HL-60 (cell line): ENCODE results near the gene LINGO3.
A peak's percentile ranks its signal among the peaks of the same experiment; 100 is the strongest.

ENCODE experiments used
- DNase-seq, 2 experiments: peaks; one replicate each; pipeline ENCODE4 v3.0.0-alpha.2; 2010 to 2020; ENCODE audit warnings: low read depth in 1 of 2, low spot score in 1 of 2
- H3K27ac ChIP-seq: fragments of 250-450 bp; sonication (Bioruptor Pico); replicated peaks from 2 replicates; pipeline ENCODE4 v1.5.1; 2020; ENCODE audit warnings: mild to moderate bottlenecking, moderate library complexity
- H3K27me3 ChIP-seq: fragments of 250-450 bp; sonication (Bioruptor Pico); 2 replicates; pipeline ENCODE4 v1.5.1; 2021; ENCODE audit warnings: mild to moderate bottlenecking, moderate library complexity; ENCODE audit not compliant: insufficient read depth, poor library complexity, severe bottlenecking
- H3K4me3 ChIP-seq: replicated peaks from 2 replicates; pipeline ENCODE4 v1.5.1; 2011; ENCODE audit warnings: mild to moderate bottlenecking, control low read depth, low read length; ENCODE audit not compliant: insufficient read depth
- GABPA ChIP-seq: IDR thresholded peaks from 2 replicates; pipeline ENCODE4 v1.6.1; 2012; ENCODE audit warnings: low read depth
- POLR2AphosphoS5 ChIP-seq: IDR thresholded peaks from 2 replicates; pipeline ENCODE4 v1.6.1; 2012; ENCODE audit warnings: low read depth
- SPI1 ChIP-seq: IDR thresholded peaks from 2 replicates; pipeline ENCODE4 v1.6.1; 2012; ENCODE audit warnings: low read depth, mild to moderate bottlenecking, borderline replicate concordance
- TF ChIP-seq, protein P1 (sequence below): IDR thresholded peaks from one replicate; pipeline ENCODE4 v1.5.1; 2011; ENCODE audit warnings: low read length, control low read depth, inconsistent platforms; ENCODE audit not compliant: insufficient read depth
- TF ChIP-seq, protein P2 (sequence below): IDR thresholded peaks from 2 replicates; pipeline ENCODE4 v1.6.1; 2012; ENCODE audit warnings: low read depth; ENCODE audit not compliant: insufficient replicate concordance

Gene LINGO3

DNA sequence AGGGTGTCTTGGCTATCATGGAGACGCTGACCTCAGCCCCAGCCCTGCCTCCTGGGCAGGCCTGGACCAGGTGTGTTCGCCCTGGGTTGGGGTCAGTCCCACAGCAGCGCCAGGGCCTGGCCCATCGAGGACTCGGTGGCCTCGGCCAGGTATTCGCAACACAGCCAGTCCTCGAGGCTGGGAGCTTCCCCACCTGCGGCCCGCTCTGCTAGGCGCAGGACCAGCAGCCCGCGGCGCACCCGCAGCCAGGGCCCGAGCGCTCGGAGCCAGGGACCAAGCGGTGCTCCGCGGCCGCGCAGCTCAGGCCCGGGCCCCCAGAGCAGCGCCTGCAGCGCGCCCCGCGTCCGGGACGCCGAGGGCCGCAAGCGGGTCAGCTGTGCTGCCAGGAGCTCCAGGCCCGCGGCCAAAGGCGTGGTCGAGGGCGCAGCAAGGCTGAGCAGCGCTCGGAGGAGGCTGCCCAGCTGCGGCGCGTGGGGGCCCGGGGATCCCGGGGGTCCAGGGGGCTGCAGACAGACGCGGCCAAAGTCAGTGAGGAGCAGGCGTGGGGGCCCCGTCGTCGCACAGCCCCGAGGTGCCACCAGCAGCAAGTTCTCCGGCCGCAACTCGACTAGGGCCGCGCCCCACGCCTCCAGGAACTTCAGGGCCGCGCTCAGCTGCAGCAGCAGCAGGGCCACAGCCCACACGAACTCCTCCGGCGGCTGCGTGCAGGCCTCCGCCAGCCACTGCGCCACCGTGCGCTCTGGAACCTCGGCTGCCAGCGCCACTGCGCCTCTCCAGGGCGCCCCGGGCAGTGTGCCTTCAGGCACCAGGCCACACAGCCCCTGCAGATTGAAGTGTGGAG lies 32.1 kb downstream of the LINGO3 start:
- TF ChIP-seq, protein P1, sequence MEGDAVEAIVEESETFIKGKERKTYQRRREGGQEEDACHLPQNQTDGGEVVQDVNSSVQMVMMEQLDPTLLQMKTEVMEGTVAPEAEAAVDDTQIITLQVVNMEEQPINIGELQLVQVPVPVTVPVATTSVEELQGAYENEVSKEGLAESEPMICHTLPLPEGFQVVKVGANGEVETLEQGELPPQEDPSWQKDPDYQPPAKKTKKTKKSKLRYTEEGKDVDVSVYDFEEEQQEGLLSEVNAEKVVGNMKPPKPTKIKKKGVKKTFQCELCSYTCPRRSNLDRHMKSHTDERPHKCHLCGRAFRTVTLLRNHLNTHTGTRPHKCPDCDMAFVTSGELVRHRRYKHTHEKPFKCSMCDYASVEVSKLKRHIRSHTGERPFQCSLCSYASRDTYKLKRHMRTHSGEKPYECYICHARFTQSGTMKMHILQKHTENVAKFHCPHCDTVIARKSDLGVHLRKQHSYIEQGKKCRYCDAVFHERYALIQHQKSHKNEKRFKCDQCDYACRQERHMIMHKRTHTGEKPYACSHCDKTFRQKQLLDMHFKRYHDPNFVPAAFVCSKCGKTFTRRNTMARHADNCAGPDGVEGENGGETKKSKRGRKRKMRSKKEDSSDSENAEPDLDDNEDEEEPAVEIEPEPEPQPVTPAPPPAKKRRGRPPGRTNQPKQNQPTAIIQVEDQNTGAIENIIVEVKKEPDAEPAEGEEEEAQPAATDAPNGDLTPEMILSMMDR: no peak
- TF ChIP-seq, protein P2, sequence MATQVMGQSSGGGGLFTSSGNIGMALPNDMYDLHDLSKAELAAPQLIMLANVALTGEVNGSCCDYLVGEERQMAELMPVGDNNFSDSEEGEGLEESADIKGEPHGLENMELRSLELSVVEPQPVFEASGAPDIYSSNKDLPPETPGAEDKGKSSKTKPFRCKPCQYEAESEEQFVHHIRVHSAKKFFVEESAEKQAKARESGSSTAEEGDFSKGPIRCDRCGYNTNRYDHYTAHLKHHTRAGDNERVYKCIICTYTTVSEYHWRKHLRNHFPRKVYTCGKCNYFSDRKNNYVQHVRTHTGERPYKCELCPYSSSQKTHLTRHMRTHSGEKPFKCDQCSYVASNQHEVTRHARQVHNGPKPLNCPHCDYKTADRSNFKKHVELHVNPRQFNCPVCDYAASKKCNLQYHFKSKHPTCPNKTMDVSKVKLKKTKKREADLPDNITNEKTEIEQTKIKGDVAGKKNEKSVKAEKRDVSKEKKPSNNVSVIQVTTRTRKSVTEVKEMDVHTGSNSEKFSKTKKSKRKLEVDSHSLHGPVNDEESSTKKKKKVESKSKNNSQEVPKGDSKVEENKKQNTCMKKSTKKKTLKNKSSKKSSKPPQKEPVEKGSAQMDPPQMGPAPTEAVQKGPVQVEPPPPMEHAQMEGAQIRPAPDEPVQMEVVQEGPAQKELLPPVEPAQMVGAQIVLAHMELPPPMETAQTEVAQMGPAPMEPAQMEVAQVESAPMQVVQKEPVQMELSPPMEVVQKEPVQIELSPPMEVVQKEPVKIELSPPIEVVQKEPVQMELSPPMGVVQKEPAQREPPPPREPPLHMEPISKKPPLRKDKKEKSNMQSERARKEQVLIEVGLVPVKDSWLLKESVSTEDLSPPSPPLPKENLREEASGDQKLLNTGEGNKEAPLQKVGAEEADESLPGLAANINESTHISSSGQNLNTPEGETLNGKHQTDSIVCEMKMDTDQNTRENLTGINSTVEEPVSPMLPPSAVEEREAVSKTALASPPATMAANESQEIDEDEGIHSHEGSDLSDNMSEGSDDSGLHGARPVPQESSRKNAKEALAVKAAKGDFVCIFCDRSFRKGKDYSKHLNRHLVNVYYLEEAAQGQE: no peak
- TF ChIP-seq POLR2AphosphoS5 (0 out of 2 replicates have a peak, but pooled peaks have one; percentile 4), GABPA (no peak), SPI1 (no peak)
- H3K4me3 ChIP-seq: no peak overlapping the region
- DNase-seq: no peak
- H3K27ac ChIP-seq: no peak overlapping the region
- no peaks in the 10 kb centered on the region for H3K27me3 ChIP-seq

DNA sequence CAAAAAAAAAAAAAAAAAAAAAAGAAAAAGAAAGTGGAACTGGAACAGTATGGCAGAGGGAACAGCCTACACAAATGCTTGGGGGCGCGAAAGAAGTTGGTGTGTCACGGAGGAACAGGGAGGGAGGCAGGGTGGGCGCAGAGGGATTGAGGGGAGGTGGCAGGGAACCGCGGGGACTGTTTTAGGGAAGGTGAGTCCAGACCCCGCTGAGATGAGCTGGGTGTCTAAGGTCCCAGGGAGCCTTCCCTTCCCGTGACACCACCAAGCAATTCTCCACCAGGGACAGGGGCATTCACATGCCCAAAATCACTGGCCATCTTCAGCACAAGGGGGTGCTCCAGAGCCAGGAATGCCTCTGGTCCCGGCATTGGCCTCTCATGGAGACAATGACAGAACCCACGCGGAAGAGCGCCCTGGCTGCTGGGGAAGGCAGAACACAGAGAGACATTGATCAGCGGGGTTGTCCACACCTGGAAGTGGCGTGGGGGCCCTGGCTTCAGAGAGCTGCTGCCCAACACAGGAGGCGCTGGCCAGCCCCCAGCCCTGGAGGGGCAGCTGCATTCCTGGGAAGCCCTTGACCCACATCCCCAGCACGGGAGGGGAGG lies 32.9 kb downstream of the LINGO3 start:
- Histone ChIP-seq H3K27me3 (no peaks in the 10 kb centered on the region), H3K4me3 (no peak overlapping the region), H3K27ac (no peak overlapping the region)
- TF ChIP-seq, protein P1: peak; percentile 29
- TF ChIP-seq, protein P2: peak; percentile 64
- TF ChIP-seq GABPA (no peak), POLR2AphosphoS5 (peak; percentile 40; the same call in 1 of the 2 replicates), SPI1 (no peak)
- peak; percentile 62 to 83 for DNase-seq

DNA sequence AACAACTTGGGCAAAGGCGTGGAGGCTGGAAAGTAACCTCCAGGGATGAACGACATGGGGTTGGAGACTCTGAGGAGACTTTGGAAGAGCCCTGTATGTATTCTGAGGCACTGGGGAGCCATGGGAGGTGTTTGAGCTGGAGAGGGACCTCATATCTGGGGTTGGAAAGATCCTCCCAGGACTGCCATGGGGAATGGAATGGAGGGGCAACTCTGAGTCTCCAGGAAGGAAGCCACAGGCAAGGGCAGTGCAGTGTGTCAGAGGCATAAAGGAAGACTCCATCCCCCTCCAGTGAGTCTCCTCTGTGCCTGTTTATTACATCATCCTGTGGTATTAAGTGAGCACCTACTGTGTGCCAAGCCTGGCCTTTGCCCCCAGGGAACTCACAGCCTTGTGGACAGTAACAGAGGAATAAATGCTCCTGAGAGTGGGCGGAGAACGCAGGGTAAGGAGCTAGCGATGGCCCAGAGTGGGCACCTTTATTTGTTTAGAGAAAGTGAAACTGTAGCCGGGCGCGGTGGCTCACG lies 33.7 kb downstream of the LINGO3 start:
- no peaks in the 10 kb centered on the region for H3K27me3 ChIP-seq
- DNase-seq: no peak
- H3K27ac ChIP-seq: no peak overlapping the region
- no peak overlapping the region for H3K4me3 ChIP-seq
- TF ChIP-seq, protein P1: no peak
- TF ChIP-seq, protein P2: no peak
- TF ChIP-seq SPI1: no peak
- TF ChIP-seq GABPA: no peak
- no peak for TF ChIP-seq POLR2AphosphoS5
